Keratinocyte (primary cell): Measurements from ENCODE around the gene ARHGAP45. TPM values are rescaled to one million over a fixed set of nuclear protein-coding genes. Genes with fewer than 3 reads are reported as not detected.

Experiments used
- DNase-seq: peaks from one replicate; pipeline ENCODE4 v3.0.0-alpha.2; 2011; ENCODE audit warnings: low read depth, missing footprints, low spot score
- FAIRE-seq: peaks from 2 replicates; lab custom pipeline; 2011; peaks lifted over from hg19 to GRCh38; lab: Jason Lieb, UNC
- H2AFZ ChIP-seq: 2 replicates; pipeline ENCODE4 v1.6.0; 2012; ENCODE audit warnings: low read length, control low read depth, inconsistent platforms; ENCODE audit not compliant: control insufficient read depth
- H3K27ac ChIP-seq: 2 replicates; pipeline ENCODE4 v1.5.1; 2011; ENCODE audit warnings: low read length; ENCODE audit not compliant: control insufficient read depth, insufficient read depth
- H3K27me3 ChIP-seq: 3 replicates; pipeline ENCODE4 v1.6.0; 2011; ENCODE audit warnings: low read length; ENCODE audit not compliant: control insufficient read depth, insufficient read depth; ENCODE audit errors: extremely low read depth
- H3K36me3 ChIP-seq, 2 experiments: 2 replicates in 1 of 2; 3 replicates in 1 of 2; pipeline ENCODE4 v1.5.1; 2011; ENCODE audit warnings: low read length in 2 of 2, mild to moderate bottlenecking in 1 of 2; ENCODE audit not compliant: control insufficient read depth in 2 of 2, insufficient read depth in 2 of 2; ENCODE audit errors: extremely low read depth in 1 of 2
- H3K4me1 ChIP-seq: 3 replicates; pipeline ENCODE4 v1.5.1; 2011; ENCODE audit warnings: low read length; ENCODE audit not compliant: control insufficient read depth, insufficient read depth; ENCODE audit errors: extremely low read depth
- H3K4me2 ChIP-seq: 3 replicates; pipeline ENCODE4 v1.6.0; 2011; ENCODE audit warnings: low read depth, low read length; ENCODE audit not compliant: control insufficient read depth, insufficient read depth; ENCODE audit errors: extremely low read depth
- H3K4me3 ChIP-seq, 3 experiments: fragments of 200-600 bp in 1 of 3; sonication (generic) in 1 of 3; 2 replicates in 2 of 3; 3 replicates in 1 of 3; pipeline ENCODE4 v1.5.1; 2011 to 2016; ENCODE audit warnings: low read length in 3 of 3, mild to moderate bottlenecking in 3 of 3, control low read depth in 2 of 3, inconsistent platforms in 1 of 3, low read depth in 1 of 3, mixed read lengths in 1 of 3, mixed run types in 1 of 3, moderate library complexity in 1 of 3; ENCODE audit not compliant: control insufficient read depth in 2 of 3, insufficient read depth in 2 of 3; ENCODE audit errors: extremely low read depth in 1 of 3
- H3K79me2 ChIP-seq: 2 replicates; pipeline ENCODE4 v1.6.0; 2012; ENCODE audit warnings: low read length; ENCODE audit not compliant: control insufficient read depth, insufficient read depth
- H3K9ac ChIP-seq: 3 replicates; pipeline ENCODE4 v1.6.0; 2011; ENCODE audit warnings: low read length; ENCODE audit not compliant: control insufficient read depth, insufficient read depth; ENCODE audit errors: extremely low read depth
- H3K9me1 ChIP-seq: 3 replicates; pipeline ENCODE4 v1.6.0; 2011; ENCODE audit warnings: low read length; ENCODE audit not compliant: control insufficient read depth, insufficient read depth; ENCODE audit errors: extremely low read depth
- H3K9me3 ChIP-seq: 2 replicates; pipeline ENCODE4 v1.5.1; 2012; ENCODE audit warnings: low read depth, low read length; ENCODE audit not compliant: control insufficient read depth
- H4K20me1 ChIP-seq: 3 replicates; pipeline ENCODE4 v1.6.0; 2011; ENCODE audit warnings: low read length; ENCODE audit not compliant: control insufficient read depth, insufficient read depth; ENCODE audit errors: extremely low read depth
- EZH2 ChIP-seq: IDR thresholded peaks from one replicate; pipeline ENCODE4 v1.6.1; 2012; ENCODE audit warnings: inconsistent platforms, mild to moderate bottlenecking, low read length, moderate library complexity
- dilution Hi-C: fragments of 300-500 bp; cut with MboI; formaldehyde crosslinking; loops from one replicate; pipeline ENCODE4 v1.7.0; 2020; ENCODE audit warnings: low sequenced_read_pairs; ENCODE audit not compliant: extremely low pct_ligation_motif_present
- polyA plus RNA-seq, 5 experiments: library from polyadenylated mRNA; depleted of rRNA in 3 of 5; stranded (reverse) in 3 of 5; stranded (forward) in 1 of 5; unstranded in 1 of 5; fragments of >200 nt; gene quantifications; 1 replicate in 1 of 5; 2 replicates in 3 of 5; 3 replicates in 1 of 5; pipeline versions ENCODE4 v1.2.1 to v1.2.3, GENCODE V29; 2011 to 2012; ENCODE audit warnings: missing spikeins in 2 of 5, low read depth in 1 of 5, low replicate concordance in 1 of 5
- TF ChIP-seq, protein P1 (sequence below), 3 experiments: IDR thresholded peaks in 1 of 3; conservative IDR thresholded peaks in 1 of 3; optimal IDR thresholded peaks in 1 of 3; 2 replicates in 2 of 3; 3 replicates in 1 of 3; pipeline versions ENCODE3 to v1.5.1; 2011; ENCODE audit warnings: low read length in 3 of 3, mild to moderate bottlenecking in 3 of 3, moderate library complexity in 2 of 3, control low read depth in 1 of 3, inconsistent platforms in 1 of 3; ENCODE audit not compliant: insufficient read depth in 2 of 3; ENCODE audit errors: extremely low read depth in 1 of 3

The ARHGAP45 gene
- polyA plus RNA-seq, 1 donor (not counting 4 experiments of a cell fraction or from before 2014, with no cell fraction given), result 0.56 TPM

DNA sequence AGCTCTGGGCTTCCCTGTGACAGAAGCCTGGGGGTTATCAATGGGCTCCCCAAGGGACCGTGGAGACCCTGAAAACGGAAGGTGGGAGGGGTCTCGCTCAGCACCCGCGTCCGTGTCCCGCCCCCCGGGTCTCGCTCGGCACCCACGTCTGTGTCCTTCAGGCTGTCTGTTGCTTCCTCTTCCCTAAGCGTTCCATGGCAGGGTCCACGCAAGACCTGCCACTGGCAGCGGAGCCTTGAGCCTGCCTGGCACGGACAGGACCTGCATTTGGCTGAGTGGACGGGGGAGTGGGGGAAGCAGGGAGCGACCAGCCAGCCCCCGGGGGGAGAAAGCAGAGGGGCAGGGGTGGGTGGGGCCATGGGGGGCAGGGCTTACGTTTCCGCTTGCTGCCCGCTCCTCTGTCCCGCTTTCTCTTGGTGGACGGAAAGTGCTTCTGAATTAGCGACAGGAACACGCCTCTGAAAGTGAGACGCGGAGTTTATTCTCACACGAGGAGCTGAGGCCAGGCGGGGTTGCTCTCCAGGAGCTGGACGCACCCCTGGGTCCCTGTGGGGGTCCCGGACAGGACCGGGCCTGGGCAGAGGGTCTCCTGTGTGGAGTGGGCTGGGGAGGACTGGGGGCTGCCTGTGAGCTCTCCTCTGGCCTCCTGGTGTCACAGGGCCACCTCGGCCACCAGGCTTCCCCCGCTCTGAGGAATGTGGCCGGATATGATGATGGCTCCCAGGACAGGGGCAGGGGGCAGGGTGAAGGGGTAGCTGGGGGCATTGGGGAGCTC is 48.9 kb downstream of the ARHGAP45 start:
- DNase-seq (no peak), FAIRE-seq (no peak)
- Histone ChIP-seq H3K4me1 (peaks cover 5% of the 10 kb centered on the region), H3K79me2 (no peaks in the 10 kb centered on the region), H3K9me1 (no peaks in the 10 kb centered on the region), H3K4me2 (no peak overlapping the region), H3K36me3 (peaks cover 35 to 38% of the 10 kb centered on the region in 2 experiments), H3K9ac (no peak overlapping the region), H3K27me3 (no peaks in the 10 kb centered on the region), H3K27ac (no peak overlapping the region), H3K4me3 (no peak overlapping the region), H3K9me3 (no peaks in the 10 kb centered on the region), H2AFZ (no peak overlapping the region), H4K20me1 (peaks cover 3% of the 10 kb centered on the region)
- TF ChIP-seq, protein P1, sequence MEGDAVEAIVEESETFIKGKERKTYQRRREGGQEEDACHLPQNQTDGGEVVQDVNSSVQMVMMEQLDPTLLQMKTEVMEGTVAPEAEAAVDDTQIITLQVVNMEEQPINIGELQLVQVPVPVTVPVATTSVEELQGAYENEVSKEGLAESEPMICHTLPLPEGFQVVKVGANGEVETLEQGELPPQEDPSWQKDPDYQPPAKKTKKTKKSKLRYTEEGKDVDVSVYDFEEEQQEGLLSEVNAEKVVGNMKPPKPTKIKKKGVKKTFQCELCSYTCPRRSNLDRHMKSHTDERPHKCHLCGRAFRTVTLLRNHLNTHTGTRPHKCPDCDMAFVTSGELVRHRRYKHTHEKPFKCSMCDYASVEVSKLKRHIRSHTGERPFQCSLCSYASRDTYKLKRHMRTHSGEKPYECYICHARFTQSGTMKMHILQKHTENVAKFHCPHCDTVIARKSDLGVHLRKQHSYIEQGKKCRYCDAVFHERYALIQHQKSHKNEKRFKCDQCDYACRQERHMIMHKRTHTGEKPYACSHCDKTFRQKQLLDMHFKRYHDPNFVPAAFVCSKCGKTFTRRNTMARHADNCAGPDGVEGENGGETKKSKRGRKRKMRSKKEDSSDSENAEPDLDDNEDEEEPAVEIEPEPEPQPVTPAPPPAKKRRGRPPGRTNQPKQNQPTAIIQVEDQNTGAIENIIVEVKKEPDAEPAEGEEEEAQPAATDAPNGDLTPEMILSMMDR (optimal IDR thresholded peaks at IDR 0.05 in 1 of 3, IDR thresholded peaks at IDR 0.05 in 1 of 3, conservative IDR thresholded peaks at IDR 0.05 in 1 of 3; ENCODE audit: extremely low read depth in 1 of 3, insufficient read depth in 2 of 3, low read length in 3 of 3), result no peak
- no peak for TF ChIP-seq EZH2
- dilution Hi-C loops, result no loop called here

DNA sequence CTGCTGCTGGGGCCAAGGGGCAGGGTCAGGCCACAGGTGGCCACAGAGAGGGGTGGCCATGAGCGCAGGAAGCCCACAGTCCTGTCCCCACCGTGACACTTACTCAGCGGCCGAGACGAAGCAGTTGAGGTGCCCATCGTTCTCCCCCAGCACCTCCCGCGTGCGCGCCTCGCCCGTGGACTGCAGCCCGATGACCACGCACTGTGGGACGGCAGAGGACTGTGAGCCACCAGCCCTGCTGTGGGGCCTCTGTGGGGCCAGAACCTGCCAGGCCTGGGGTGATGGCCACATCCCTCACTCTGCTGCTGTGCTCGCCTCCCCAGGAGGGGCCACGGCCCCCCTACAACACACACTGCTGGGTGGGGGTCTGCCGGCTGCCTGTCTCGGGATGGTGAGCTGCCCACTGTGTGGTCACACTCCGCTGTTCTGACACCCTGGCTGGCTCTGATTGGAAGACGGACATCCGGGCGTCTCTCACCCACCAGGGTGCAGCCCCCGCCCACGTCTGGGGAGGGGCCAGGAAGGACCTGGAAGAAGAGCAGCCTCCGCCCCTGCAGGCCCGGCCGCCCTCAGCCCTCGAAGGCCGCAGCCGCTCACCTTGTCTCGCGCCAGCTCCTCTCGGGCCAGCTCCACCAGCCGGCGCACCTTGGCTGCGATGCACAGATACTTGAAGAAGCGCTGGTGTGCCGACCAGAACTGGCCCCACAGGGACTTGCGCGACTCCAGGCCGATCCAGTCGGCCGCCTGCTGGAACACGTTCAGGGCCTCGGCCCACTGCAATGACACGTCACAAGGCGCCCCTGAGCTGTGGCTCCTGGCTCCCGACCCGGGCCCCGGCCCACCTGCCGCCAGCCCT is 50.0 kb downstream of the ARHGAP45 start:
- Histone ChIP-seq H3K27me3 (no peaks in the 10 kb centered on the region), H3K36me3 (peaks cover 38 to 48% of the 10 kb centered on the region in 2 experiments), H3K4me2 (no peak overlapping the region), H3K79me2 (no peaks in the 10 kb centered on the region), H4K20me1 (peaks cover 3% of the 10 kb centered on the region), H3K27ac (no peak overlapping the region), H3K4me3 (no peak overlapping the region), H3K9me3 (no peaks in the 10 kb centered on the region), H3K9me1 (no peaks in the 10 kb centered on the region), H2AFZ (no peak overlapping the region), H3K4me1 (peaks cover 5% of the 10 kb centered on the region), H3K9ac (no peak overlapping the region)
- TF ChIP-seq, protein P1 (optimal IDR thresholded peaks at IDR 0.05 in 1 of 3, IDR thresholded peaks at IDR 0.05 in 1 of 3, conservative IDR thresholded peaks at IDR 0.05 in 1 of 3; ENCODE audit: extremely low read depth in 1 of 3, insufficient read depth in 2 of 3, low read length in 3 of 3), result no peak
- no peak for TF ChIP-seq EZH2
- no peak for DNase-seq
- FAIRE-seq, result no peak
- dilution Hi-C loops, result no loop called here
